GM19023 (cell line): Measurements from ENCODE around the gene RIC8B.
A peak's percentile ranks its signal among the peaks of the same experiment; 100 is the strongest.

Experiments used
- ATAC-seq: cut with Tn5 transposase; IDR thresholded peaks from one replicate; pipeline ENCODE4 v1.9.1; 2021; ENCODE audit warnings: mild to moderate bottlenecking, moderate library complexity; ENCODE audit not compliant: unreplicated experiment

RIC8B gene

DNA sequence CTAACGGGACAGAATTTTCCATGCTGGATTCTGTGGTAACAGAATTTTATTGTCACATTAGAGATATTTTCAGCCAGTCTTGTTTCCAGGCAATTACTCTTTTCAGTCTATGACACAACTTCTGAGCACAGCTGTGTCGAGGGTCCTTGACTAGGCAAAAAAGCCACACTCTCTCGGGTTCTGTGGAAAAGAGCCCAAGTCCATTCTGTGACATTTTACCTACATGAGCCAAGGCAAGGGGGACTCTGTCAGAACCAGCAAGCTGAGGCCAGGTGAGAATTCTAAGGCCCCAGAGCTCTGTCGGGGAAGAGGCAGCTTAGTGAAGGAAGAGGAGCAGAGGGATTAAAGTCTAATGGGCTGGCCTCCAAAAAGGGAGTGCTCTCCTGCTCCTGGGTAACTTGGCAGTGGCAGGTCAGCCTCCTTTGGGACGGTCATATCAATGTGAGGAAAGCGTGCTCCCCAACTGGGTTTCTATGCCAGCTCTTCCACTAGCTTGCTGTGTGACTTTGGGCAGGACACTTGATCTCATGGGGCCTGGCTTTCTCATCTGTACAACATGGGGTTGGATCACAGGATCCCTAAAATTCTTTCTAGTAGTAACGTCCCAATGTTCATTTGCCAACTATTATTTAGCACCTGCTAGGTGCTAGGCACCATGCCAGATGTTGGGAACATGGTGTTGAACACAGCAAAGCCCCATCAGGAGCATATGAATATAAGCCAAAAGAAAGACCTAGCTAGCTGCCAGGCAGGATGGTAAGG is 16.0 kb upstream of the RIC8B start:
- no peak for ATAC-seq

GRCh38 chr12:106759526-106760183 is 14.8 kb upstream of the RIC8B start:
- ATAC-seq, result peak; percentile 30

GRCh38 chr12:106760184-106760531 is 14.3 kb upstream of the RIC8B start:
- peak; percentile 98 for ATAC-seq

- ATAC-seq, result no peak
Measured at GRCh38 chr12:106764220-106764619, 10.3 kb upstream of the RIC8B start.

GRCh38 chr12:106764738-106765137 is 9.7 kb upstream of the RIC8B start:
- ATAC-seq, result no peak

GRCh38 chr12:106766393-106766826 is 8.1 kb upstream of the RIC8B start:
- no peak for ATAC-seq

GRCh38 chr12:106767206-106767605 is 7.3 kb upstream of the RIC8B start:
- no peak for ATAC-seq

GRCh38 chr12:106767954-106768822 is 6.3 kb upstream of the RIC8B start:
- ATAC-seq, result no peak

- ATAC-seq, result no peak
Measured at GRCh38 chr12:106769078-106769477, 5.4 kb upstream of the RIC8B start.

GRCh38 chr12:106769546-106769945 is 4.9 kb upstream of the RIC8B start:
- ATAC-seq, result no peak

DNA sequence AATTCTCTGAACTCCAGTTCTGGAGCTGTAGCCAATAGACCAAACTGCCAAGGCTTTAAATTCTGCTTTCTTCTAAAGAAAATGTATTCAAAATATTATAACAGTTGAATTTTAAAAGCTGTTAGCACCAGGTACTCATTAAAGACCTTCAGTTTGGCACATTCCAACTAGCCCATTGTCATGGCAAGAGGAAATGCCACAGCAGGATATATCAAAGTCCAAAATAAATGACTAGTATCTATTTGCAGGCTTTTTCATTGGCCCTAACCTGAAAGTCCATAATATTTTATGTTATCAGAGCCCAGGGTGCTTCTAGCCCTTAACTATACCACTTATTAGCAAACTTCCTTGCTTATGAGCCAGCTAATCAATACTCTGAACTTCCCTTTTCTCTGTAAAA is 3.1 kb upstream of the RIC8B start:
- ATAC-seq, result no peak

GRCh38 chr12:106773286-106774004 is 1.0 kb upstream of the RIC8B start:
- ATAC-seq, result no peak

DNA sequence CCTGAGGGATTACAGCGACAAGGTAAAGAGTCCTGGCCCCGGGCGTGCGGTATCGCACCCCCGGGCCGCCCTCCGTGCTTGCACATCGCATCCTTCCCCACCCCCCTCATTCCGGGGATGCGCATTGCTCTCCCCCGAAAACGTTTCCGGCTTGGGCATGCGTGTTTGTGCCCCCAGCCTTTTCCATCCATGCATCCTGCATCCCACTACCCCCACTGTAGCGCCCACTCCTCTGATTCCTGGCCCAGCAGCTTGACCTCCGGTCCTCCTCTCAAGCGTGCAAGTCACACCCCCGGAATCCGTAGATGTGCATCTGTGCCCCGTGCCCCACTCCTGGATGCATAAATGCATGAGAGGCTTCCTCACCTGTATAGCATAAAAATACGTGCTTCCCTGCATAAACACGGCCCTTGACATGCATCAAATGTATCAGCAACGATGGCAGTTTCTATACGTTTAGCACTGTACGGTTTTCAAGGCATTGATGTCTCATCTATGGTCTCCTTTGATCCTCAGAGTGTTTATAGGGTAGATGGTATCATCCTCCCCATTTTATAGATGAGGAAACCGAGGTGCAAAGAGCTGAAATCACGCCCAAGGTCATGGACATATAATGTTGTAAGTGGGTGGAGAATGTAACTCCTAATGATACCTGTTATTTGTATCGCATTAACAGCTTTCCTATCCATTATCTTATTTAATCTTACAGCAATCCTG is 484 bp downstream of the RIC8B start:
- ATAC-seq, result no peak

GRCh38 chr12:106776897-106777296 is 2.4 kb downstream of the RIC8B start:
- no peak for ATAC-seq

- ATAC-seq, result no peak
Measured at GRCh38 chr12:106780010-106780631, 5.6 kb downstream of the RIC8B start.

- no peak for ATAC-seq
Measured at GRCh38 chr12:106782619-106783018, 8.1 kb downstream of the RIC8B start.

- no peak for ATAC-seq
Measured at GRCh38 chr12:106783515-106783914, 9.0 kb downstream of the RIC8B start.

DNA sequence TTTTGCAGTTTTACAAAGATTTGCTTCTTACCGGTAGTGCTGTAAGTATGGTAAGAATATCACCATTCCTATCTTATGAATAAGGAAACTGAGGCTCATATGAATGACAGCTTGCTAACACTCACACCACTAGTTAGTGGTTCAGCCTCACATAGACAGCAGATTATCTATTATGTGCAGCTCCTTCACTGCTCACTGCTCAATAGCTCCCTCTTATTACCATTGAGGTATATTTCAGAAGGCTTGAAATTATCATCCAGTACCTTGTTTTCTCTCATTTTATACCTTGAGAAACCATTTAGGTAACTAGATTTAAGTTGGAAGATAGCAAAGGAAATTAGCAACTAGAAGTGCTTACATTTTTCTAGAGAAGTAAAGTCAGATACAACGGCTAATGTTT is 15.5 kb downstream of the RIC8B start:
- ATAC-seq, result no peak

- ATAC-seq, result no peak
Measured at GRCh38 chr12:106791531-106791930, 17.0 kb downstream of the RIC8B start.

- ATAC-seq, result no peak
Measured at GRCh38 chr12:106794369-106794768, 19.9 kb downstream of the RIC8B start.
